Mesendoderm (in vitro differentiated cells): ENCODE results near the gene MED29.

Experiments used
- DNase-seq: peaks from one replicate; pipeline ENCODE4 v3.0.0; 2013
- H2AK5ac ChIP-seq: 2 replicates; pipeline ENCODE4 v1.6.1; 2013; ENCODE audit warnings: low read length, inconsistent platforms
- H2BK120ac ChIP-seq: 2 replicates; pipeline ENCODE4 v1.6.1; 2013; ENCODE audit warnings: low read depth, mild to moderate bottlenecking, low read length, moderate library complexity, mixed read lengths
- H2BK15ac ChIP-seq: replicated peaks from 2 replicates; pipeline ENCODE4 v1.6.1; 2013; ENCODE audit warnings: low read depth, mild to moderate bottlenecking, moderate library complexity
- H2BK5ac ChIP-seq: 2 replicates; pipeline ENCODE4 v1.6.1; 2013; ENCODE audit warnings: low read length, inconsistent platforms
- H3K18ac ChIP-seq: 2 replicates; pipeline ENCODE4 v1.6.1; 2013; ENCODE audit warnings: mild to moderate bottlenecking, low read length, mixed read lengths
- H3K23ac ChIP-seq: one replicate; pipeline ENCODE4 v1.6.1; 2013; ENCODE audit warnings: low read length
- H3K27ac ChIP-seq: 2 replicates; pipeline ENCODE4 v1.5.1; 2013; ENCODE audit warnings: low read depth, mild to moderate bottlenecking, inconsistent platforms, low read length, moderate library complexity
- H3K27me3 ChIP-seq: 2 replicates; pipeline ENCODE4 v1.6.1; 2013; ENCODE audit warnings: low read length, control low read depth, mild to moderate bottlenecking, inconsistent platforms; ENCODE audit not compliant: insufficient read depth, poor library complexity
- H3K36me3 ChIP-seq: 2 replicates; pipeline ENCODE4 v1.6.1; 2013; ENCODE audit warnings: low read length, inconsistent platforms; ENCODE audit not compliant: control insufficient read depth, insufficient read depth
- H3K4ac ChIP-seq: one replicate; pipeline ENCODE4 v1.6.1; 2013; ENCODE audit warnings: low read depth, mild to moderate bottlenecking, low read length, moderate library complexity
- H3K4me1 ChIP-seq: 2 replicates; pipeline ENCODE4 v1.6.1; 2013; ENCODE audit warnings: low read depth, low read length, inconsistent platforms; ENCODE audit not compliant: control insufficient read depth
- H3K4me2 ChIP-seq: 2 replicates; pipeline ENCODE4 v1.6.1; 2013; ENCODE audit warnings: low read length
- H3K4me3 ChIP-seq: 2 replicates; pipeline ENCODE4 v1.5.1; 2013; ENCODE audit warnings: mild to moderate bottlenecking, low read length
- H3K56ac ChIP-seq: one replicate; pipeline ENCODE4 v1.6.1; 2013; ENCODE audit warnings: low read length
- H3K79me1 ChIP-seq: 2 replicates; pipeline ENCODE4 v1.6.1; 2013; ENCODE audit warnings: low read length, inconsistent platforms
- H3K79me2 ChIP-seq: 2 replicates; pipeline ENCODE4 v1.6.1; 2013; ENCODE audit warnings: mild to moderate bottlenecking, low read length; ENCODE audit not compliant: control insufficient read depth, insufficient read depth
- H3K9ac ChIP-seq: 2 replicates; pipeline ENCODE4 v1.6.1; 2013; ENCODE audit warnings: low read length, inconsistent platforms
- H4K5ac ChIP-seq: one replicate; pipeline ENCODE4 v1.6.1; 2013; ENCODE audit warnings: low read length
- H4K8ac ChIP-seq: one replicate; pipeline ENCODE4 v1.6.1; 2013; ENCODE audit warnings: low read depth, mild to moderate bottlenecking, control low read depth, low read length, moderate library complexity
- WGBS: extraction: QIAGEN DNeasy Blood & Tissue Kit; methylation state at CpG from one replicate; pipeline ENCODE4 v1.1.7; 2013; ENCODE audit warnings: low lambda C conversion rate, missing lambda C conversion rate; ENCODE audit not compliant: insufficient coverage; ENCODE audit errors: extremely low coverage; 5-methylcytosine and 5-hydroxymethylcytosine counted together

Gene MED29

DNA sequence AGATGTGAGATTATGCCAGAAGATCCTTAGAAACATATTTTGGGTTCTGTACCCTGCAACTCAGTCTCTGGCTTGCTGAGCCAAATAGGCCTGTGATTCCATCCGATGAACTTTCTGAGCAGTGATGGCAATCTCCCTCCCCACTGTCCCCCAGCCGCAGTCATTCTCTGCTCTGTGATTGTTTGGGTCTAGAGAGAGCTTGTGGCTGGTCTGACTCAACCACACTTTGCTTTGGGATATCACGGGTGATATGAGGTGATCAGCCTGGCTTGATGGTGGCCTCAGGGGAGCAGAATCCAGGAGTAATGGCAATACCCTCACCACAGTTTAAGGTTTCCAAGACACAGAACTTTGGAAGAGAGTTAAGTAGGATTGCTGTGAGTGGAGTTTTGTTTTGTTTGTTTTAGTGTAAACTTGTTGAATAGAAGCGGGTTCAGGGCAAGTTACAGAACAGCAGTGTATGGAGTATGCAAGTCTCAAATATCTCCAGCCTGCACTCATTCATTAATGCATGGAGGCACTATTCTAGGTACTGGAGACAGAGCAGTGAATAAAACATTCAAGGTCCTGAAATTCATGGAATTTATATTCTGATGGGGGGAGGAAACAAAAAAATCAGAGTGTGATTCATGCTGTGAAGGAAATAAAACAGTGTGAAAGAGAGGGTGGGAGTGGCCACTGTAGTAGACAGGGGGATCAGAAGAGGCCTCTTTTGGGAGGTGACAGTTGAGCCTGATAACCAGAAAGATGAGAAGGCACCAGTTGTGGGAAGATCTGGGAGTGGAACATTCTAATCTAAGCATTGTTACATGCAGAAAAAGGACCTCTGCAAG is 43.6 kb upstream of the MED29 start:
- no peak overlapping the region for H3K23ac ChIP-seq
- no peak overlapping the region for H3K4me3 ChIP-seq
- H4K5ac ChIP-seq, result no peak overlapping the region
- no peak overlapping the region for H3K27ac ChIP-seq
- H2AK5ac ChIP-seq, result no peak overlapping the region
- no peak for DNase-seq
- peaks cover 14% of the 10 kb centered on the region for H3K79me2 ChIP-seq
- H4K8ac ChIP-seq, result no peak overlapping the region
- H3K18ac ChIP-seq, result no peak overlapping the region
- no peak overlapping the region for H3K56ac ChIP-seq
- no peak overlapping the region for H3K4me2 ChIP-seq
- H3K4ac ChIP-seq, result no peak overlapping the region
- WGBS, result no CpG with 5 or more reads among the region's 4 CpGs
- H2BK5ac ChIP-seq, result no peak overlapping the region
- H3K4me1 ChIP-seq, result no peaks in the 10 kb centered on the region
- peaks cover 26% of the 10 kb centered on the region for H3K79me1 ChIP-seq
- no peak overlapping the region for H3K9ac ChIP-seq
- no peaks in the 10 kb centered on the region for H3K27me3 ChIP-seq
- no peaks in the 10 kb centered on the region for H3K36me3 ChIP-seq
- H2BK120ac ChIP-seq, result no peak overlapping the region
- no peak overlapping the region for H2BK15ac ChIP-seq

DNA sequence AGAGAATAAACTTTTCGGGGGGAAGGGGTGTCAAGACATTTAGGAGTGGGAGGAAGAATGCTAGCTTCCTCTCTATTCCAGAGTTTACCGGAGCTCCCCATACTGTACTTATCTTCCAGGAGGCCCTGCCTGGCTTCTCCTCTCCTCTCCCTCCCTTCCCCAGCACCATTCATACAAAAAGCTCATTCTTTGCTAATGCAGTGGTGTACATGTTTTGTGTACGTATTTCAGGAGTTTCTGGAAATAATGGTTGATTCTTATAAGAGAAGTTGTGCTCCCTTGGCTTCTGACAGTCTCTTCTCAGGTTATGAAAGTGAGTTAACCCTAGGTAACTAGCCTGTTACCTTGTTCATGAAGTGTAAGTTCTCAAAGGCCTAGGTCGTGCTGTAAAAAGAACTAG is 41.9 kb upstream of the MED29 start:
- no peak overlapping the region for H2BK15ac ChIP-seq
- H3K4me1 ChIP-seq, result no peaks in the 10 kb centered on the region
- no peak overlapping the region for H2AK5ac ChIP-seq
- peaks cover 7% of the 10 kb centered on the region for H3K79me2 ChIP-seq
- H2BK5ac ChIP-seq, result no peak overlapping the region
- peaks cover 2% of the 10 kb centered on the region for H3K36me3 ChIP-seq
- H3K9ac ChIP-seq, result no peak overlapping the region
- no peak overlapping the region for H4K5ac ChIP-seq
- H2BK120ac ChIP-seq, result no peak overlapping the region
- no peak overlapping the region for H4K8ac ChIP-seq
- no peak overlapping the region for H3K4me3 ChIP-seq
- DNase-seq, result no peak
- H3K4ac ChIP-seq, result no peak overlapping the region
- H3K27ac ChIP-seq, result no peak overlapping the region
- no peak overlapping the region for H3K56ac ChIP-seq
- H3K18ac ChIP-seq, result no peak overlapping the region
- no peak overlapping the region for H3K23ac ChIP-seq
- H3K79me1 ChIP-seq, result peaks cover 21% of the 10 kb centered on the region
- no peak overlapping the region for H3K4me2 ChIP-seq
- no peaks in the 10 kb centered on the region for H3K27me3 ChIP-seq
- WGBS, result no CpG with 5 or more reads among the region's 4 CpGs

DNA sequence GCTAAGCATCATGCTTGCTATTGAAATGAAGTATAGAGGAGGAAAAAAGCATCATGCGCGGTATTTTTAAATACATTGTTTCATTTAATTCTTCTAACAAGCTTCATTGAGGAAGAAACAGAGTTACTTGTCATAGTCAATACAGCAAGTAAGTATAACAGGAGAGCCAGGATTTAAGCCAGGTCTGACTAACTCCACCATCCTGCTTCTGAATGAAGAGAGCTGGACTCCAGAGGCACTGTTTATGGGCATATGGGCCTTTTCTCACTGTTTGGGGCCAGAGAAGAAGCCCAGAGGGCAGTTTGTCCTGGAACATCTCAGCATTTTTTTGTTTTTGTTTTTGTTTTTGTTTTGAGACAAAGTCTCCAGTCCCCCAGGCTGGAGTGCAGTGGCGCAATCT is 41.0 kb upstream of the MED29 start:
- H3K4me2 ChIP-seq, result no peak overlapping the region
- H3K4me1 ChIP-seq, result no peaks in the 10 kb centered on the region
- H2AK5ac ChIP-seq, result no peak overlapping the region
- H3K79me1 ChIP-seq, result peaks cover 20% of the 10 kb centered on the region
- H4K8ac ChIP-seq, result no peak overlapping the region
- H2BK5ac ChIP-seq, result no peak overlapping the region
- no peak for DNase-seq
- no peaks in the 10 kb centered on the region for H3K27me3 ChIP-seq
- H3K18ac ChIP-seq, result no peak overlapping the region
- peaks cover 2% of the 10 kb centered on the region for H3K36me3 ChIP-seq
- no peak overlapping the region for H2BK120ac ChIP-seq
- H2BK15ac ChIP-seq, result no peak overlapping the region
- H3K9ac ChIP-seq, result no peak overlapping the region
- H4K5ac ChIP-seq, result no peak overlapping the region
- no peak overlapping the region for H3K23ac ChIP-seq
- H3K27ac ChIP-seq, result no peak overlapping the region
- no CpG with 5 or more reads among the region's 3 CpGs for WGBS
- no peak overlapping the region for H3K4ac ChIP-seq
- no peak overlapping the region for H3K56ac ChIP-seq
- H3K4me3 ChIP-seq, result no peak overlapping the region
- peaks cover 7% of the 10 kb centered on the region for H3K79me2 ChIP-seq

DNA sequence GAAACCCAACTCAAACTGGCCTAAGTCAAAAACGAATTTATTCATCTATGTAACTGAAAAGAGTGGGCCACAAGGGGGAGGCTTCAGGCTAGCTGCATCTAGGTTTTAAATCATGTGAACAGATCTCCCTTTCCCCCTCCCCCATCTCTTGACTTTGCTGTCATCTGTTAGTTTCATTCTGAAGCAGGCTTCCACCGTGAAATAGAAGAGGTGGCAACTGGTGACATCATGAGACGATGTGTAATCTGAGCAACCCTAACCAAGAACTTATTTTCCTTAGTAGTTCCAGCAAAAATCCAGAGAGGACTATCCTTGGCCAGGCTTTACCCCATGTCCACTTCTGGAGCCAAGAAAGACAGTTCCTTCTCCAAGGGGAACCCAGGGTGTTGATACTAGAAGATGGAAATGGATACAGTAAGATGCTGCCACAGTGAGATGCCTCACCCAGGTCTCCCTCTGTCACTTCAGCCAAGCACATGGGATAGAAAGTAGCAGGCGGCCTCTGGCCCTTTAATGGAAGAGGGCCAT is 39.6 kb upstream of the MED29 start:
- Histone ChIP-seq H3K79me2 (peaks cover 2% of the 10 kb centered on the region), H3K18ac (no peak overlapping the region), H2BK15ac (no peak overlapping the region), H4K5ac (no peak overlapping the region), H3K36me3 (peaks cover 12% of the 10 kb centered on the region), H2BK120ac (no peak overlapping the region), H3K4me3 (no peak overlapping the region), H3K4me1 (no peaks in the 10 kb centered on the region), H3K4ac (no peak overlapping the region), H2BK5ac (no peak overlapping the region), H3K79me1 (peaks cover 11% of the 10 kb centered on the region), H3K27me3 (no peaks in the 10 kb centered on the region), H4K8ac (no peak overlapping the region), H3K9ac (no peak overlapping the region), H3K4me2 (no peak overlapping the region), H2AK5ac (no peak overlapping the region), H3K56ac (no peak overlapping the region), H3K23ac (no peak overlapping the region), H3K27ac (no peak overlapping the region)
- no CpG with 5 or more reads among the region's 4 CpGs for WGBS
- no peak for DNase-seq

DNA sequence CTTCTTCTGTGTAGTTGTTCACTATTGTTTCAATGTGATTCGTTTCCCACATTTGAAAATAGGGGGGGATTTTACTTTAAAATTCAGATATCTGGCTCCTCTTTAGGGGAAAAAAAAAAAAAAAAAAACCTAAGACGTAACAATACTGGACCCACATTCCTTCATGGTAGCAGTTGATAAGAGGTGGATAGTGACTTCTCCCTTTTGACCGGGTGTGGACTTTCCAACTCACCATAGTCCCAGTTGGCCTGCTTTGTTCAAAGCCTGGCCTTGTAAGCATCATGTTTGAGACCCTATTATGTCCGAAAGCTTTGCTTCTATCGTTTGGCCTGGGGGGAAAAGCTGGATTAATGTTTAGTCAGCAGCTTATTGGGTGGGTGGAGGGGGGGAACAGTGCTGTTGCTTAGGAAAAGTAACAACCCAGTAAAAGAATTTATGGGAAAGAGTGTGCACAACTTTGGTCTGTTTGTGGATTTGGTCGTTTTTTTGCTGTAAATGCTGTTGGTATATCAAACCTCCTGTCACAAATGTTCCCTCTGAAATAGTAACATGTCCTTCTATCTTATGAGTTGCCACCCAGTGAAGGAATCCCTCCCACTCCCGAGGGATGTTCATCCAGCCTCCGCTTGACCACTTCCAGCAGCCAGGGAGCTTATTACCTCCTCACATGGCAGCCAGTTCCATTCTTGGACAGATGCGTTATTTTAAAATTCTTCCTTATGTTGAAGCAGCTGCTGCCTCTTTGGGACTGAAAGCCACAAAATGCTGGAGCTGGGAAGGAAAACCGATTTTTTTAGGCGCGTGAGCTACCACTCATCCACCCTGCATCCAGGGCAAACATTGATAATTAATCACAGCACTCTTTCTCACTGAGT is 38.6 kb upstream of the MED29 start:
- Histone ChIP-seq H3K79me2 (no peaks in the 10 kb centered on the region), H3K27me3 (no peaks in the 10 kb centered on the region), H3K9ac (no peak overlapping the region), H3K79me1 (peaks cover 8% of the 10 kb centered on the region), H3K36me3 (peaks cover 19% of the 10 kb centered on the region), H4K8ac (no peak overlapping the region), H3K56ac (no peak overlapping the region), H2AK5ac (no peak overlapping the region), H3K4me3 (no peak overlapping the region), H3K4me2 (no peak overlapping the region), H3K4ac (no peak overlapping the region), H3K27ac (no peak overlapping the region), H3K23ac (no peak overlapping the region), H3K4me1 (no peaks in the 10 kb centered on the region), H4K5ac (no peak overlapping the region), H3K18ac (no peak overlapping the region), H2BK120ac (no peak overlapping the region), H2BK15ac (no peak overlapping the region), H2BK5ac (no peak overlapping the region)
- no peak for DNase-seq
- no CpG with 5 or more reads among the region's 12 CpGs for WGBS
